ENCODE results near the gene CHRD.
"Not testable (repeated sequence)": the region's sequence is repeated elsewhere in the genome, so short reads cannot be mapped to it uniquely, and the experiment has no call there.

The CHRD gene

DNA sequence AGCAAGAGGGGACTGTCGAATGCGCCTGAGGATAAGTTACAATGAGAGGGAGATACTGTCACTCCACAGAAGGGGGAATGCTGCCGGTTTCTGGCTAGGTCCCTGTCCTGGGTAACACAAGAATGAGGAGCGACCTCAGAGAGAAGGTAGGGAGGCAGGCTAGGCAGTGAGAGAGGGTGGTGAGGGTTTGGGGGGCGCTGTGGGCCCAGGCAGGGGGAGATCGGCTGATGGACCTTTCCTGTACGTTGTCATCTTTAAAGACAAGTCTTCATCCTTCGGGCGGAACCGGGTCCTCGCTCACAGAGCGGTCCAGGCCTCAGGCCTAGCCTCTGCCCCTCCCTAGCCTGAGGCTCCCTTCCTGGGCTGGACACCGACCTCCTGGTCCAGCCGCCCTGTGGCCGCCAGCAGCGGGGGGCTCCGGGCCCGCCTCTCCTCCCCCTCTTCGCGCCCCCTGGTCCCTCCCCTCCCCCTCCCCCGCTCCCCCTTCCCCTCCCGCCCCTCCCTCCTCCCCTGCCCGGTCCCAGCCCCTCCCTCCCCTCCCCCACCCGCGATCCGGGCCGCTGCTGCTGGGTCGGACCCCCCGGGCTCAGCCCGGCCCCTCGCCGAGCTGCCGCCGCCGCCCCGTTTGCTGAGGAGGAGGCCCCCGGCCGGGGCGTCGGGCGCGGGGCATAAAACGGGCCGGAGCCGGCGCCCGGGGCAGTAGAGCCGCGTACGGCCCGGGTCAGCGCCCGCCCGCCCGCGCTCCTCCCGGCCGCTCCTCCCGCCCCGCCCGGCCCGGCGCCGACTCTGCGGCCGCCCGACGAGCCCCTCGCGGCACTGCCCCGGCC lies at the start of gene CHRD:
CHRD (plus strand) TSS at position 697 of the 827 bp plus-strand sequence. CDS start 265 bp downstream, outside the sequence.
- no peak for DNase-seq (ENCODE audit: low read depth in 2 of 2)

DNA sequence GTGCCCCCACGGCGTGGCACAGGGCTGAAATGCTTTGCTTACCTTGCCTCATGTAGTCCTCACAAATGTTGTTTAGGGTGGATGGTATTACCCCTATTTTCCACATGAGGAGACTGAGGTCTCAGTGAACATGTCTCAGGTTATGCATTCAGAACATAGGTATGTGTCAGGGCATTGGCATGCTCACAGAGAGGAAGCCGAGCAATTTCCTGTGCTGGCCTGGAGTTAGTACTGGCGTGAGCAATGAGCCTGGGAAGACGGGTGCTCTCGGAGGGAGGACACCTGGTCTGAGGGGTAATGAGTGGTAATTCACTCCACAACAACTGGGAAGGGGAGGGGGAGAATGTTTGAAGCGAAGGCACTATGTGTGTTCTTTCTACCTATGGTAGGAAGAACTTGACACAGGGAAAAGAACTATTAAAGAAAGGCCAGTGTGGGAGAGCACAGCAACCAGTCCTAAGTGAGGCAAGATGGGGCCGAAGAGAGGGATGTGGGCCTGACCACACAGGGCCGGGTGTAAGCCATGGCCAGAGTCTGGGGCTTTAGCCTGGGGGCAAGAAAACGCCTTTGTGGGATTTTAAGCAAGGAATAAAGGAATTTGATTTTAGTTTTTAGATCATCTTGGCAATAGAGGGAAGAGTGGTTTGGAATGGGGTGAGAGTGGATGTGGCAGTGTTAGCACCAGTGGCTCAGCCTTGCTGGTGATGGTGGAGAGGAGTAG lies 47.3 kb upstream of the CHRD start:
- no peak for DNase-seq (ENCODE audit: low read depth in 2 of 2)

DNA sequence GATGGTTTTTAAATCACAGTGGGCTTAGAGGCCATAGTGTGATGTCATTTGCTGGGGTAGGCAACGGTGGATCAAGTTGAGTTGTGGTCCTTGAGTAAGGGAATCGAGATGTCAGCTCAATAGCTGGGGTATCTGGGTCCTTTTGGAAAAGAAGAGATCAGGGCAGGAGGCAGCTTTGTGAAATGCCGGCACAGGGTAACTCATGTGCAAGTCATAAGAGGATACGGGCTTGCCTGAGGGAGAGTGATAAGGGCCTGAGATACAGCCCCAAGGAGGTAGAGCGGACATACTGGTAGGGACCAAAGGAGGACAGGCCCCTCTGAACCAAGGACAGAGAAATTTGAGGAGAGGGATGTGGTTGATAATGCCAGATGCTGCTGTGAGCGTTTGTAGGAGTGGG lies 46.7 kb upstream of the CHRD start:
- DNase-seq (ENCODE audit: low read depth in 2 of 2): no peak

DNA sequence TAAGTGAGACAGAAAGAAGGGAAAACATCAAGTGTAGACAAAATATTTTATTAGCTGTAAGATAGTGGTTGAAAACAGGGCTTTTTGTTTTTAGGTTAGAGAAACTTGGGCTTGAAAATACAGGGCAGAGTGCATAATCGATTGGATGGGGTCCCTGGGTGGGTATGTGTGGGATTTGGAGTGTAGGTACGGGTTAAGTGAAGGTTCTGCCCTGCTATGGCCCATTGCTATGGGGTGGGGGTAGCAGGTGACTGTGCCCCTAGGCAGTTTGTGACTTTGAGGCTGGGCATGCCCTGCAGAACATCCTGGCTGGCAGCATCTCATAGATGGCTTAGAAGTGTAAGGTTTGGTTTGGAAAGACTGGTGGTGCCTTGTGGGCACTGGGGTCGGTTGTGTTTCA lies 46.2 kb upstream of the CHRD start:
- no peak for DNase-seq (ENCODE audit: low read depth in 2 of 2)

DNA sequence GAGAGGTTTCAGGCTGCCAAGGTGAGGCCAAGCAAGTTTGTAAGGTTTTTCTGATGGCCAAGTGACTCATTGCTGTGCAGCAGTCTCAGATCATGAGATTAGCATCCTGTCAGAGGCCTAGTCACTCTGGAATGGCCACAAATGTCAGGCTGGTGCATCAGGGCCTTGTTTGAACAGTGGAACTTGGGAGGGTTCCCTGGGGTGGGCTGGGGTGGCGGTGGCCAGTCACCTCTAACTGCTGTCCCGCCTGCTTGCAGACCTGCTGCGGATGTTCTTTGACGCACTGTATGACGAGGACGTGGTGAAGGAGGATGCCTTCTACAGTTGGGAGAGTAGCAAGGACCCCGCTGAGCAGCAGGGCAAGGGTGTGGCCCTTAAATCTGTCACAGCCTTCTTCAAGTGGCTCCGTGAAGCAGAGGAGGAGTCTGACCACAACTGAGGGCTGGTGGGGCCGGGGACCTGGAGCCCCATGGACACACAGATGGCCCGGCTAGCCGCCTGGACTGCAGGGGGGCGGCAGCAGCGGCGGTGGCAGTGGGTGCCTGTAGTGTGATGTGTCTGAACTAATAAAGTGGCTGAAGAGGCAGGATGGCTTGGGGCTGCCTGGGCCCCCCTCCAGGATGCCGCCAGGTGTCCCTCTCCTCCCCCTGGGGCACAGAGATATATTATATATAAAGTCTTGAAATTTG lies 45.2 kb upstream of the CHRD start:
- DNase-seq (ENCODE audit: low read depth in 2 of 2): no peak

DNA sequence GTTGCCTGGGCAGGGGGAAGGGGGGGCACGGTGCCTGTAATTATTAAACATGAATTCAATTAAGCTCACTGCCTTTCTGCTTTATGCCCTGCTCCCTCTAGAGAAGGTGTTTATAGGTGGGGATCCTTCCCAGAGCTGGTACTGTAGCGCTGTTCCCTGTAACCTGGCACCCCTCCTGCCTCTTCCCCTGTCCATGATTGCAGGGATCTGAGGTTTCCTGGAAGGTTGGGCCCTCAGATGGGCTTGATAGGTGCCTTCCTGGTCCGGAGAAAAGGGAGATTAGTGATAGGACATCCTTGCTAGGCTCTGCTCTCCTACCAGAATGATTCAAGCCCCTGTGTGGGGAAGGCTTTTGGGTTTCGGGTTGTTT lies 44.6 kb upstream of the CHRD start:
- DNase-seq (ENCODE audit: low read depth in 2 of 2): no peak

DNA sequence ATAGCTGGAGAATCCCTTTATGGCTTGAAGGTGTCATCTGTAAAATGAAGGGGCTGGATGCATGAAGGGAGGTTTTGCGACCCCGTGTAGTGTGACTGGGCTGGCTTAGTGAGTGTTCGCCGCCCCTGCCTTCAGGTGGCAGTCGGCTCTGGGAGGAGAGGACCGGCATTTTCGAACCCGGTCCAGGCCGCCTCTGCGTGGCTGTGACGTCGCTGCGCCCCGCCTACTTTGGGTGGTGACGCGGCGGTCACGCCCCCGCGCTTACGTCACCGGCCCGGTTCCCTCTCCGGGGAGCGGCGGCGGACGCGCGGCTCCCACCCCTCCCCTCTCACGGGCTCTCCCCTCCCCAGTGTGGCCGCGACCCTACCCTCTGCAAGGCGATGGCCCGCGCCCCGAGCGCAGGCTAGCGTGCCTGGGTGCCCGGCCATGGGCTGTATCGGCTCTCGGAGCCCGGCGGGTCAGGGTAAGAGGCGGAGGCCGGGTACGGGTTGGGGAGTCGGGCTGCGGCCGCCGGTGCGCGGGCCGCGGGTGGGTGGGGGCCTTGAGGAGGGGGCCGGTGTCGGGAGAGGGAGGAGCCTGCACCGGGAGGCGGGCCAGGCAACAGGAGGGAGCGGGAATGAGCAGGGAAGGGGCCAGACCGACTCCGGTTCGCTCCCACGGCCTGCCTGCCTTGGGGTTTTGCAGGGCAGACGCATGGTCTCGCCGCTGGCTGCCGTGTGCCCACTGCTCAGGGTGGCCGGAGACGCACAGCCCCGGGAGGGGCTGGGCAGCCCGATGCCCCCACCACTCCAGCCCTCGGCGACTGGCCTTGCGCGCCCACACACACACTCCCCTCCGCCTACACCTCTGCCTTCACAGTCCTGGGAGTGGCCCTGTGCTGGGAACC lies 44.0 kb upstream of the CHRD start:
- DNase-seq (ENCODE audit: low read depth in 2 of 2): peak; percentile 62 to 84

DNA sequence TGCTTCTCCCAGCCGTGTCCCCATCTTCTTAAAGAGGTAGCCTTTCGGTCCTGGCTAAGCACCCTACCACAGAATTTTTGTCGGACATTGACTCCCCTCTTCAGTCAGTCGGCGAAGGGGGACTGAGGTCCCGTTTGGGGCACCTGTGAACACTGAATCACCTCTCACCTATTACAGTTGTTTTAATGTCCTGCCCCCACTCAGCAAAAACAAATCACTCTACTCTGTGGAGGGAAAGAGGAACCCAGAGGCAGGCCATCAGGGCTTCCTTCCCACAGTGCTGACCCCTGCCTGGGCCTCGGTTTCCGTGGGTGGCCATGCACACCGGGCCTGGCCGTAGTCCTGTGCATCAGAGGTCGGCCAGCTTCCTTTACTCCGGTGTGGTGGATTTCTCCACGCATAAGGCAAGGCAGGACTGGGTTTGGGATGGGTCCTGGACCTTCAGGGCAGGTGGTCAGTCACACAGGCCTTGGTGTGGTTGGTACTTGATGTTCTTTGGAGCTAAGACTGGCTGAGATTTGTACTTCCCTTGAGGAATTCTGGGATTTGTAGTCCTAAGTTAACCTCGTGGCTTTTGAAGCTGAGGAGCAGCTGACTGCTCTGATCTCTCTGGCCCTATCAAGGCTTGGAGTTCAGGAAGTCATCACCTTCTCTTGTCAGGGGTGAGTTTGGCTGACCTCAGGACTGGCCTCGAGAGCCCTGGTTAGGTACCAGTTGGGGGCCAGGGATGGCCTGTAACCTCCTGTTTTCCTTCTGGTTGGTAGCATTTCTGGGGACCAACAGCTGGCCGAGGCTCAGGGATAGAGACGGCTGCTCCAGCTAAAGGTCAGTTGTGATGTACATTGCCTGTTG lies 43.1 kb upstream of the CHRD start:
- DNase-seq (ENCODE audit: low read depth in 2 of 2): no peak

DNA sequence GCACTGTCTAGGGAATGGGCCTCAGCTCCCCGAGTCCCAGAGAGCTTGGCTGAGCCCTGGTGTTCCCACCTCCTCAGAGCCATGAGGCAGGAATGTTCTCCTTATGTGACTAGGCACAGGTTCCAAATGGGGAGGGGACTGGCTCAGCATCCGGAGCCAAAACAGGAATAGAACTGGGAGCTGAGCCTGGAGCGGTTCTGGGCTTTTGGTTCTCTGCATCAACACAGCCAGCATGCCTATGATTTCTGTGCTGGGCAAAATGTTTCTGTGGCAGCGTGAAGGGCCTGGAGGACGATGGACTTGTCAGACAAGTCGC lies 42.5 kb upstream of the CHRD start, which contains the start of gene FAM131A:
FAM131A (plus strand) TSS at position 202 of the 316 bp plus-strand sequence; CDS start at position 233, 31 bp downstream.
- DNase-seq (ENCODE audit: low read depth in 2 of 2): no peak

DNA sequence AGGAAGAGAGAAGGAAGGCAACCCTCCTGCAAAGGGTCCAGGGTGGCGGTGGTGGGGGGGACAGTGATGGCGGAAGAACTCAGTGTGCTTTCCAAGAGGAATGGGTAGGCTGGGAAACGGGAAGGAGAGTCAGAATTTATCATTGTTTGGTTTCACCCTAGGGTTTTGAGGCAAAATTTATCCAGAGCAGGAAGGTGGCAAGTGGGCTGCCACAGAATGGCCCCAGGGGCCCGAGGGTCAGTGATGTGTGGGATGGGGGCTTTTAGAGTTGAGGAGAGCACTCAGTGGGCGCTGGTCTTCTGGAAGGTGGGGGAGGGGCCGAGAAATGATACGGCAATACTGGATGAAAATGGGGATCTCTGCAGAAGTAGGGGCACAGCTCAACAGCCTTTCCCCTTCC lies 41.9 kb upstream of the CHRD start:
- no peak for DNase-seq (ENCODE audit: low read depth in 2 of 2)

DNA sequence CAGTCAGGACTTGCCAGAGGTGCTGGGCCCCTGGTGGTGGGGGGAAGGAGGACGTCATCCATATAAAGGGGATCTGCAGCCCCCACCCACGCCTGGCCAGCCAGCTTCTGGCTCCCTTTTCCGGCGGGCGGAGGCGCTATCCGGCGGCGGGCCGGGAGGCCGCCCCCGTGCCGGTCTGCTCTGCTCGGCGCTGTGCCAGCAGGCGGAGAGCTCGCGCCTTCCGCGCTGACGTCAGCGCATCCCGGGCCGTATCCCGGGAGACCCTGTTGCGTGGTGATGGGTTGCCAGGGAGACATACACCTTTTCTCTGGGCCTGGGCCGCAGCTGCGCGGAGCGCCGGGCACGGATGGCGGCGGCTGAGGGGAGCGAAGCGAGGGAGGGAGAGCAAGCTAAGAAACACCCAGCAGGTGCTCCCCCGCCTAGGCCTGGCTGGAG lies 41.3 kb upstream of the CHRD start:
- no peak for DNase-seq (ENCODE audit: low read depth in 2 of 2)

DNA sequence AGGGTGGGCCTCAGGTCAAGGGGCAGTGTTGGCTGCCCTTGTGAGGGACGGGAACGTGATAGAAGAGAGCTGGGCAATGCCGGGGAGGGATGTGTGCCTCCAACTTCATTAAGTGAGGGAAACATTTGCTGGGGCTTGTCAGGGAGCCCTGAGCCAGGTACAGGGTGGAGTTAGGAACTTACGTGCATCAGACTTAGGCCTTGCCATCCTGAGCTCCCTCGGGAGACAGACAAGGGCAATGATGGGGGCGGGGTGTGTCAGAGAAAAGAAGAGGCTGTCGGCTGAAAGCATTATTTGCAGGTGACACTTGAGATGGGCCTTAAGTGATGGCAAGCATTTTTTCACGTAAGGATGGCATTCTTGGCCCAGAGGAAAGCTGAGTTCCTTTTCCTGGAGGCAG lies 40.9 kb upstream of the CHRD start:
- DNase-seq (ENCODE audit: low read depth in 2 of 2): no peak

DNA sequence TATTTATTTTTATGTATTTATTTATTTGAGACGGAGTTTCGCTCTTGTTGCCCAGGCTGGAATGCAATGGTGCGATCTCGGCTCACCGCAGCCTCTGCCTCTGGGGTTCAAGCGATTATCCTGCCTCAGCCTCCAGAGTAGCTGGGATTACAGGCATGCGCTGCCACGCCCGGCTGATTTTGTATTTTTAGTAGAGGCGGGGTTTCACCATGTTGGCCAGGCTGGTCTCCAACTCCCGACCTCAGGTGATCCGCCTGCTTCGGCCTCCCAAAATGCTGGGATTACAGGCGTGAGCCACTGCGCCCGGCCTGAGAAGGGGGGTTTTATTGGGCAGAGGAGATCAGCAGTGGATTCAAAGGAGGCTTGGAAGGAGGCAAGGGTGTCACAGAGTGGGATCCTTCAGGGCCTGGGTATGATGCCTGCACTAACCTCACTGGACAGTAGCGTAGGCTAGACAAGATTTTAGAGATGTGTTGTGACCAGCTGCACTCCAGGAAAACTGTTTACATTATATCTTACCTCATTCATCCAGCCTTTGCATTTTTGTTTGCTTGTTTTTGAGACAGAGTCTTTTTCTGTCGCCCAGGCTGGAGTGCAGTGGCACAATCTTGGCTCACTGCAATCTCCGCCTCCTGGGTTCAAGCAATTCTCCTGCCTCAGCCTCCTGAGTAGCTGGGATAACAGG lies 40.3 kb upstream of the CHRD start:
- DNase-seq (ENCODE audit: low read depth in 2 of 2): not testable (repeated sequence)

DNA sequence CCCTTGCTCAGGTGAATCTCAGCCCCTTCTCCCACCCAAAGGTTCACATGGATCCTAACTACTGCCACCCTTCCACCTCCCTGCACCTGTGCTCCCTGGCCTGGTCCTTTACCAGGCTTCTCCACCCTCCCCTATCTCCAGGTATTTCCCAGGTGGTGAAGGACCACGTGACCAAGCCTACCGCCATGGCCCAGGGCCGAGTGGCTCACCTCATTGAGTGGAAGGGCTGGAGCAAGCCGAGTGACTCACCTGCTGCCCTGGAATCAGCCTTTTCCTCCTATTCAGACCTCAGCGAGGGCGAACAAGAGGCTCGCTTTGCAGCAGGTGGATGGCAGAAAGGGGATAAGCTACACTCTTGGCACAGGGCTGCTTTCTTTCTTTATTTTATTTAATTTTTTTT lies 37.9 kb upstream of the CHRD start:
- DNase-seq (ENCODE audit: low read depth in 2 of 2): no peak

DNA sequence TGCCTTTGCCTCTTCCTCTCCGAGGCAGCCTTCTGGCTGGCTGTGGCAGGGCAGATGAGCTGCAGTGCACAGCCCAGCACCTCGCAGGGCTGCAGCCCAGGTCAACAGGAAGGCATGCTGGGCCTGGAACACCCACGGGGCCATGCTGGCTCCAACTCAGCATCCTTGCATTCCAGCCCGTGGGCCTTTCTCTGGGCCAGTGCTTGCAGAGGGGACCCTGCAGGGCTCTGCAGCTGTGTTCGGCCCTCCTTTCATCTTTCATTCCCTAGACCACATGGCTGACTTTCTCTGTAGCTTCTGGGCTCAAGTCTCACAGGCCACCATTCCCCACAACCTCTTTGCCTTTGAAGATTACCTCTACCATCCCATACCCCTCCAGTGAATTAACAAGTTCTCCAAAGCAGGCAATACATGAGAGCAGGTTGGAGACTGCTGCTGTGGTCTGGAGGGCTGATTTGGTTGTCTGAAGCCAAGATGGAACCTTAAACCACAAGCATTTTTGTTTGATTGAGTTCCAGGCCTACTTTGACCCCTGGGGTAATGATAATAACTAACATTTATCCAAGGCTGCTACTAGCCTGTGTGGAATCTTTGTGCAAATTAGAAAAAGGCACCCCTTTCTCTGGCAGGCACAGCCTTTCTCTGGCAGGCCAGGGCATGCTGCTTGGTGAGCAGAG lies 36.5 kb upstream of the CHRD start:
- no peak for DNase-seq (ENCODE audit: low read depth in 2 of 2)

DNA sequence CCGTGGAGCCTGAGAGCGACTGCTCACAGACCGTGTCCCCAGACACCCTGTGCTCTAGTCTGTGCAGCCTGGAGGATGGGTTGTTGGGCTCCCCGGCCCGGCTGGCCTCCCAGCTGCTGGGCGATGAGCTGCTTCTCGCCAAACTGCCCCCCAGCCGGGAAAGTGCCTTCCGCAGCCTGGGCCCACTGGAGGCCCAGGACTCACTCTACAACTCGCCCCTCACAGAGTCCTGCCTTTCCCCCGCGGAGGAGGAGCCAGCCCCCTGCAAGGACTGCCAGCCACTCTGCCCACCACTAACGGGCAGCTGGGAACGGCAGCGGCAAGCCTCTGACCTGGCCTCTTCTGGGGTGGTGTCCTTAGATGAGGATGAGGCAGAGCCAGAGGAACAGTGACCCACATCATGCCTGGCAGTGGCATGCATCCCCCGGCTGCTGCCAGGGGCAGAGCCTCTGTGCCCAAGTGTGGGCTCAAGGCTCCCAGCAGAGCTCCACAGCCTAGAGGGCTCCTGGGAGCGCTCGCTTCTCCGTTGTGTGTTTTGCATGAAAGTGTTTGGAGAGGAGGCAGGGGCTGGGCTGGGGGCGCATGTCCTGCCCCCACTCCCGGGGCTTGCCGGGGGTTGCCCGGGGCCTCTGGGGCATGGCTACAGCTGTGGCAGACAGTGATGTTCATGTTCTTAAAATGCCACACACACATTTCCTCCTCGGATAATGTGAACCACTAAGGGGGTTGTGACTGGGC lies 35.1 kb upstream of the CHRD start:
- no peak for DNase-seq (ENCODE audit: low read depth in 2 of 2)

DNA sequence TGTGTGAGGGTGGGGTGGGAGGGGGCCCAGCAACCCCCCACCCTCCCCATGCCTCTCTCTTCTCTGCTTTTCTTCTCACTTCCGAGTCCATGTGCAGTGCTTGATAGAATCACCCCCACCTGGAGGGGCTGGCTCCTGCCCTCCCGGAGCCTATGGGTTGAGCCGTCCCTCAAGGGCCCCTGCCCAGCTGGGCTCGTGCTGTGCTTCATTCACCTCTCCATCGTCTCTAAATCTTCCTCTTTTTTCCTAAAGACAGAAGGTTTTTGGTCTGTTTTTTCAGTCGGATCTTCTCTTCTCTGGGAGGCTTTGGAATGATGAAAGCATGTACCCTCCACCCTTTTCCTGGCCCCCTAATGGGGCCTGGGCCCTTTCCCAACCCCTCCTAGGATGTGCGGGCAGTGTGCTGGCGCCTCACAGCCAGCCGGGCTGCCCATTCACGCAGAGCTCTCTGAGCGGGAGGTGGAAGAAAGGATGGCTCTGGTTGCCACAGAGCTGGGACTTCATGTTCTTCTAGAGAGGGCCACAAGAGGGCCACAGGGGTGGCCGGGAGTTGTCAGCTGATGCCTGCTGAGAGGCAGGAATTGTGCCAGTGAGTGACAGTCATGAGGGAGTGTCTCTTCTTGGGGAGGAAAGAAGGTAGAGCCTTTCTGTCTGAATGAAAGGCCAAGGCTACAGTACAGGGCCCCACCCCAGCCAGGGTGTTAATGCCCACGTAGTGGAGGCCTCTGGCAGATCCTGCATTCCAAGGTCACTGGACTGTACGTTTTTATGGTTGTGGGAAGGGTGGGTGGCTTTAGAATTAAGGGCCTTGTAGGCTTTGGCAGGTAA lies 34.3 kb upstream of the CHRD start:
- no peak for DNase-seq (ENCODE audit: low read depth in 2 of 2)
